Kidney (tissue), 14 donors: ENCODE data around the gene GSTT2B. TPM values are rescaled to one million over a fixed set of nuclear protein-coding genes. Genes with fewer than 3 reads are reported as not detected.

Experiments
- DNase-seq, 5 donors: peaks; one replicate each; pipeline ENCODE4 v3.0.0-alpha.2; 2013 to 2020
- FAIRE-seq: peaks from 2 replicates; lab custom pipeline; 2012; peaks lifted over from hg19 to GRCh38; lab: Jason Lieb, UNC
- H3K27ac ChIP-seq, 2 donors: one replicate each; pipeline ENCODE4 v1.7.0; 2013; ENCODE audit warnings: low read depth in 2 of 2, low read length in 2 of 2, inconsistent platforms in 1 of 2
- H3K27me3 ChIP-seq: one replicate; pipeline ENCODE4 v1.7.1; 2013; ENCODE audit warnings: low read length, inconsistent platforms; ENCODE audit not compliant: control insufficient read depth, insufficient read depth
- H3K36me3 ChIP-seq, 3 donors: one replicate each; pipeline versions ENCODE4 v1.7.0 to v1.7.1; 2013; ENCODE audit warnings: low read length in 3 of 3, control low read depth in 1 of 3, inconsistent platforms in 1 of 3; ENCODE audit not compliant: insufficient read depth in 3 of 3, control insufficient read depth in 2 of 3
- H3K4me1 ChIP-seq, 3 donors: one replicate each; pipeline versions ENCODE4 v1.7.0 to v1.7.1; 2013; ENCODE audit warnings: low read length in 3 of 3, inconsistent platforms in 1 of 3, low read depth in 1 of 3; ENCODE audit not compliant: control insufficient read depth in 2 of 3, insufficient read depth in 2 of 3
- H3K4me3 ChIP-seq, 3 donors: one replicate each; pipeline versions ENCODE4 v1.7.0 to v1.8.1; 2013; ENCODE audit warnings: low read length in 3 of 3, control low read depth in 1 of 3, inconsistent platforms in 1 of 3
- H3K9ac ChIP-seq, 3 donors: one replicate each; pipeline versions ENCODE4 v1.7.0 to v1.7.1; 2013; ENCODE audit warnings: low read length in 3 of 3, control low read depth in 1 of 3, inconsistent platforms in 1 of 3
- H3K9me3 ChIP-seq, 3 donors: one replicate each; pipeline versions ENCODE4 v1.7.0 to v1.7.1; 2013; ENCODE audit warnings: low read length in 3 of 3, control low read depth in 1 of 3, inconsistent platforms in 1 of 3; ENCODE audit not compliant: control insufficient read depth in 2 of 3, insufficient read depth in 1 of 3
- intact Hi-C: fragments of 100-400 bp; cut with DNase I; formaldehyde crosslinking; loops from one replicate; pipeline ENCODE4 v1.11.1; 2022
- polyA plus RNA-seq: library from polyadenylated mRNA; stranded (reverse); fragments of 350-450 nt; fragmentation: Illumina TruSeq; extraction: RNeasy Lipid Tissue Mini Kit (QIAGEN cat#74804); gene quantifications from one replicate; pipeline ENCODE4 v1.2.3, GENCODE V29; 2014; ENCODE audit warnings: low read depth, low replicate concordance; ENCODE audit not compliant: insufficient read depth
- total RNA-seq: library from RNA; stranded (reverse); fragmentation: NEBNext Ultra II Directional; extraction: Animal tissue kit (Norgen Biotek cat#: 25700); gene quantifications from one replicate; pipeline ENCODE4 v1.2.1, GENCODE V29; 2021
- TF ChIP-seq, protein P1 (sequence below): IDR thresholded peaks from 3 replicates; pipeline ENCODE4 v1.5.1; 2012; ENCODE audit warnings: mild to moderate bottlenecking, moderate library complexity, borderline replicate concordance; ENCODE audit not compliant: insufficient read depth; ENCODE audit errors: extremely low read depth
- donor health status: control.
- donor health status: control.
- donor health status: control.
- donor health status: control.
- donor health status: control.
- donor health status: DM: yes; HTN: yes; CAD: no.
- donor health status: Normal renal cell carcinoma (clear cell type).

Gene GSTT2B
- total and polyA plus RNA-seq, 2 donors from 2014 or later = 10.8 to 20.6 TPM

DNA sequence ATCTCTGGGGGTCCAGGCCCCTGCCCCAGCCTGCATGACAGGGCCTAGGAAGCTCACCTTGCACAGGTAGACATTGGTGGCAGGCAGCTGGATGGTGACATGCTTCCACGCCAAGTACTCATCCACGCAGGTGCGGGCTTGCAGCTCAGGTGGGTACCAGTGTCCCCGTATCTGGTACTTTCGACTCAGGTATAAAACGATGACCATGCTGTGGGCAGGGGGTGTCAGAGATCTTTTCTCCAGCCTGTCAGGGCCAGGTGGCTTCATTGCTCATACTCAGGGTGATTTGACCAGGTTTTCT is 45.9 kb upstream of the GSTT2B start:
- Histone ChIP-seq H3K9me3 (no peaks in the 10 kb centered on the region), H3K4me3 (no peak overlapping the region), H3K36me3 (no peaks in the 10 kb centered on the region), H3K9ac (no peak overlapping the region), H3K4me1 (peaks cover 0 to 2% (median 0%) of the 10 kb centered on the region in 3 donors), H3K27me3 (no peaks in the 10 kb centered on the region), H3K27ac (no peak overlapping the region)
- no peak for DNase-seq
- no peak for FAIRE-seq
- intact Hi-C loops = no loop called here
- TF ChIP-seq, protein P1, sequence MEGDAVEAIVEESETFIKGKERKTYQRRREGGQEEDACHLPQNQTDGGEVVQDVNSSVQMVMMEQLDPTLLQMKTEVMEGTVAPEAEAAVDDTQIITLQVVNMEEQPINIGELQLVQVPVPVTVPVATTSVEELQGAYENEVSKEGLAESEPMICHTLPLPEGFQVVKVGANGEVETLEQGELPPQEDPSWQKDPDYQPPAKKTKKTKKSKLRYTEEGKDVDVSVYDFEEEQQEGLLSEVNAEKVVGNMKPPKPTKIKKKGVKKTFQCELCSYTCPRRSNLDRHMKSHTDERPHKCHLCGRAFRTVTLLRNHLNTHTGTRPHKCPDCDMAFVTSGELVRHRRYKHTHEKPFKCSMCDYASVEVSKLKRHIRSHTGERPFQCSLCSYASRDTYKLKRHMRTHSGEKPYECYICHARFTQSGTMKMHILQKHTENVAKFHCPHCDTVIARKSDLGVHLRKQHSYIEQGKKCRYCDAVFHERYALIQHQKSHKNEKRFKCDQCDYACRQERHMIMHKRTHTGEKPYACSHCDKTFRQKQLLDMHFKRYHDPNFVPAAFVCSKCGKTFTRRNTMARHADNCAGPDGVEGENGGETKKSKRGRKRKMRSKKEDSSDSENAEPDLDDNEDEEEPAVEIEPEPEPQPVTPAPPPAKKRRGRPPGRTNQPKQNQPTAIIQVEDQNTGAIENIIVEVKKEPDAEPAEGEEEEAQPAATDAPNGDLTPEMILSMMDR = no peak

DNA sequence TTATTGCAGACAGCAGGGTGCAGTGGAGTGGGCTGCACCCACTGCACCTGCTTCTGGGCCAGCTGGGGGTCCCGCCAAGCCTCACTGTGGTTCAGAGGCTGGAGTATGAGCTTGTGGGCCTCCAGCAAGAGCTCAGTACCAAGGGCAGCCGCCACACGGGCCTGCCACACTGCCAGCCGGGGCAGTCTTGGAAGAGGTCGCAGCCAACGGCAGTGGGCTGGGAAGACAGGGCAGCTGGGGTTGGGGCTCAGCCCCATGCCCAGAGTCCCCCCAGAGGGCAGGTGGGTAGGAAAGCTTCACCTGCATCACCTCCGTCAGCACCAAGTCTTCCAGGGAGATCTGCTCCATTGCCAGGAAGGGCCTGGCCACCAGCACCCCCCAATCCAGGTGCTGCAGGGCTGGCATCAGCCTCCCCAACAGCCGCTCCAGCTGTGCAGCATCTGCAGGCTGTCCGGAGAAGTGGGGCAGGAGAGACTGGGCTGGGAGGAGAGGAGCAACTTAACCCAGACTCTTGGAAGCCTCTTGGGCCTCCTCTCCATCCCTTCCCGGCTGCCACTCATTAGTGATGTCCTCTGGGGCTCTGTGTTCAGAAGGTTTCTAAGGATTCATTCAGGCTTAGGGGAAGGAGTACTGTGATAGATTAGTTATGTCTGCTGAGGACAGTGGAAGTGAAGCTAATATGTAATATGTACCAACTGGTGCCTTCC is 45.4 kb upstream of the GSTT2B start:
- H3K9me3 ChIP-seq = no peaks in the 10 kb centered on the region
- TF ChIP-seq, protein P1 = no peak

DNA sequence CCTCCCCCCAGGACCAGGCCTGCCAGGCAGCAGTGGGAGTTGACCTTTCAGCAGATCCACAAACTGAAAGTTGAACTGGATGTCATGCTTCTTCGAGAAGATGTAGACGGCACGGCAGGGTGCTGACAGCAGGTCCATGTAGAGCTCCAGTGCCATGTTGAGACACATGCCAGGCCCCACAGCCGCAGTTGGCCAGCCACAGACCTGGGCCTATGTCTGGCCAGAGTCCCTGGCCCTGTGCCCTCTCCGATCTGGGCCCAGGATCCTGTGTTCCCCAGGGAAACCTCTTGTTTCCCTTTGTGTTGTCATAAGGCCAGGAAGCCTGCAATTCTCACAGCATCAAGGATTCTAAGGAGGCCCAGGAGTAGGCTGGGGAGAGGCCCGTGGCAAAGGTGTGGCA is 44.2 kb upstream of the GSTT2B start, which contains the start of gene GSTT4:
Gene GSTT4 (minus strand): TSS at position 253 of the 400 bp plus-strand sequence. CDS start 97 bp downstream, at position 156.
- H3K27me3 ChIP-seq = no peaks in the 10 kb centered on the region
- no peak within 1 kb of the TSS for H3K9ac ChIP-seq
- H3K27ac ChIP-seq = no peak within 1 kb of the TSS
- H3K4me1 ChIP-seq = no peaks in the 10 kb centered on the region
- H3K4me3 ChIP-seq = no peak within 1 kb of the TSS
- intact Hi-C loops = no loop called here
- DNase-seq = no peak
- H3K9me3 ChIP-seq = no peaks in the 10 kb centered on the region
- no peaks in the 10 kb centered on the region for H3K36me3 ChIP-seq
- TF ChIP-seq, protein P1 = no peak
- no peak for FAIRE-seq

More for the DNA sequence above, 45.4 kb upstream of the GSTT2B start:
- FAIRE-seq (no peak), DNase-seq (no peak)
- H3K27ac ChIP-seq = no peak overlapping the region
- no peaks in the 10 kb centered on the region for H3K36me3 ChIP-seq
- no peaks in the 10 kb centered on the region for H3K4me1 ChIP-seq
- intact Hi-C loops = no loop called here
- no peak overlapping the region for H3K9ac ChIP-seq
- H3K4me3 ChIP-seq = no peak overlapping the region
- no peaks in the 10 kb centered on the region for H3K27me3 ChIP-seq

DNA sequence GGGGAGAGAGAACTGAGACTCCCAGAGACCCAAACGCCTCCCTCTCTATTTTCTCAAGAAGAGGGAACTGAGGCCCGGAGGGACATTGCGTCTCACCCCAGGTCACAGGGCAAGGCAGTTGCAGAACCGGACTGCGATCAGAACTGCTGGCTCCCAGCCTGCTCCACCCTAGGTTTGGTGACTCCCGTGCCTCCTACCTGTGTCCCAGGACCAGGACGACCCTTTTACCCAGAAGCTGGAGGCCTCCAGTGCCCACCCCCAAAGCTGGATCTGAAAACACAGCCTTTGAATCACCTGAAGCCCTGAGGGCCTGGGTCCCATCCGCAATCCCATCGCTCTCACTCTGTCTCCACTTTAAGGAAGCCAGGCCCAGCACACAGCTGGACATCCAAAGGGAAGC is 42.9 kb upstream of the GSTT2B start:
- intact Hi-C loops = no loop called here
- FAIRE-seq = no peak
- TF ChIP-seq, protein P1 = no peak

More for the DNA sequence above, 42.9 kb upstream of the GSTT2B start:
- Histone ChIP-seq H3K36me3 (no peaks in the 10 kb centered on the region), H3K4me1 (no peaks in the 10 kb centered on the region), H3K27me3 (no peaks in the 10 kb centered on the region), H3K9me3 (no peaks in the 10 kb centered on the region), H3K9ac (no peak overlapping the region), H3K4me3 (no peak overlapping the region), H3K27ac (no peak overlapping the region)
- no peak for DNase-seq
